ENCODE results near the gene CHRNE.

CHRNE gene

DNA sequence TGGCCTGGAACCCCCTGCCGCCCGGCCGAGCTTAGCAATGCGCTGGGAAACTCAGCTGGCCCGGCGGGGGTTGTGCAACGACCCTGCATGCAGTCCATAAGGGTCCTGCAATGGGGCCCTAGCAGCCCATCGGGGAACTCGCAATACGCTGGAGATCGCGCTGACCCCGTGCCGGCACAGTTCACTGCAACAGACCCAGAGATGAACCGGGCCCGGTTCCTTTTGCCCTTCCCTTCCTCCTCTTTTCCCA is 36.6 kb upstream of the CHRNE start:
- peak overlapping the region; percentile 94 for H3K4me2 ChIP-seq (ENCODE audit: low read length)
- no peaks in the 10 kb centered on the region; the same call in 1 of the 2 replicates for H4K20me1 ChIP-seq (ENCODE audit: control insufficient read depth, insufficient read depth, low read depth, low read length)
- no peaks in the 10 kb centered on the region for H3K9me2 ChIP-seq (replicated peaks; ENCODE audit: control insufficient read depth, low read length)
- H3K79me2 ChIP-seq (ENCODE audit: control insufficient read depth, low read length), result peaks cover 63% of the 10 kb centered on the region
- H3K9me3 ChIP-seq (ENCODE audit: control insufficient read depth, insufficient read depth, low read length), result no peaks in the 10 kb centered on the region
- TF ChIP-seq EZH2phosphoT487 (IDR thresholded peaks at IDR 0.05; ENCODE audit: borderline replicate concordance, low read length), result no peak
- TF ChIP-seq, protein P1, sequence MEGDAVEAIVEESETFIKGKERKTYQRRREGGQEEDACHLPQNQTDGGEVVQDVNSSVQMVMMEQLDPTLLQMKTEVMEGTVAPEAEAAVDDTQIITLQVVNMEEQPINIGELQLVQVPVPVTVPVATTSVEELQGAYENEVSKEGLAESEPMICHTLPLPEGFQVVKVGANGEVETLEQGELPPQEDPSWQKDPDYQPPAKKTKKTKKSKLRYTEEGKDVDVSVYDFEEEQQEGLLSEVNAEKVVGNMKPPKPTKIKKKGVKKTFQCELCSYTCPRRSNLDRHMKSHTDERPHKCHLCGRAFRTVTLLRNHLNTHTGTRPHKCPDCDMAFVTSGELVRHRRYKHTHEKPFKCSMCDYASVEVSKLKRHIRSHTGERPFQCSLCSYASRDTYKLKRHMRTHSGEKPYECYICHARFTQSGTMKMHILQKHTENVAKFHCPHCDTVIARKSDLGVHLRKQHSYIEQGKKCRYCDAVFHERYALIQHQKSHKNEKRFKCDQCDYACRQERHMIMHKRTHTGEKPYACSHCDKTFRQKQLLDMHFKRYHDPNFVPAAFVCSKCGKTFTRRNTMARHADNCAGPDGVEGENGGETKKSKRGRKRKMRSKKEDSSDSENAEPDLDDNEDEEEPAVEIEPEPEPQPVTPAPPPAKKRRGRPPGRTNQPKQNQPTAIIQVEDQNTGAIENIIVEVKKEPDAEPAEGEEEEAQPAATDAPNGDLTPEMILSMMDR (IDR thresholded peaks at IDR 0.05; ENCODE audit: low read depth, low read length, poor library complexity, severe bottlenecking), result no peak
- H3K4me1 ChIP-seq (ENCODE audit: control insufficient read depth, low read length), result peaks cover 51% of the 10 kb centered on the region
- peak overlapping the region; percentile 92 for H3K27ac ChIP-seq (ENCODE audit: low read depth, low read length)
- peak overlapping the region; percentile 90 for H3K4me3 ChIP-seq (ENCODE audit: low read length)
- H3F3A ChIP-seq (ENCODE audit: control insufficient read depth, insufficient read depth), result peaks cover 34% of the 10 kb centered on the region
- H3K27me3 ChIP-seq (ENCODE audit: control insufficient read depth, low read length), result no peaks in the 10 kb centered on the region
- peaks cover 85% of the 10 kb centered on the region for H3K36me3 ChIP-seq (ENCODE audit: control insufficient read depth, low read length)

DNA sequence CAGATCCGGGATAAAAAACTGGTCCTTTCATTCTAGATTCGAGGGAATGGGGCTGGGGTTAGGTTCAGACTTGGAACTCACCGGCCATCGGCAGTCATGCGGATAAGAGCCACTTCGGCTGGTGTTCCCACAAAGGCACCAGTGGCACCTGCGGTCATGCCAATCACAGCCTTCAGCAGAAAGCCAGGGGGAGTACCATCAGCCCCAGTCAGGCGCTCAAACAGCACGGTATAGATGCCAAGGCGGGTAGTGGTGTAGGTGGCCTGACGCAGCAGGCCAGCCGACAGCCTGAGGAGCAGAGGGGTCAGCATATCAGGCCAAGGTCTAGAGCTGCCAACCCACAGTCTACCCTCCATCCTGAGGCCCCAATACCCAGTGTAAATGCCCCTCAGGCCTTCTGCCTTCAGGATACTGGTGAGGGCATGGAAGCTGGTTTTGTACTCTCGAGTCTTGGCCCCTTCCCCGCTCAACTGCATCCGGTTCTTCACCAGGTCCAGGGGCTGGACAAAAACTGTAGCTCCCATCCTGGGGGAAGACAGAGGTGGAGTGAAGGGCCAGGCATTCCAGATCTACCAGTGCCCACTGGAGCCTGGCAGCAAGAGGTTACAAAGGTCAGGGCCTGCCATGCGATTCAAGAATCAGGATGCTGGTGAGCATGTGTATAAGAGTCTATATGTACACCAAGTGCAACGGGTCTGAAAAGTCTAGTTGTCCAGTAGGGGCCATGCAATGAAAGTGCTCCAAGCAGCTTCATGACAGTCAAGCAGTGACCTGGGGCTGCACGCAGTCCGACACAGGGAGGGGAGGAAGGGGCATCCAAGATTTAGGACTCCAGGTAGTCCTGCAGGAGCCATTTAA is 36.0 kb upstream of the CHRNE start:
- Histone ChIP-seq H3K4me1 (ENCODE audit: control insufficient read depth, low read length) (peaks cover 51% of the 10 kb centered on the region), H3K4me2 (ENCODE audit: low read length) (peak overlapping the region; percentile 94), H3K4me3 (ENCODE audit: low read length) (peak overlapping the region; percentile 90), H3K36me3 (ENCODE audit: control insufficient read depth, low read length) (peaks cover 81% of the 10 kb centered on the region), H3F3A (ENCODE audit: control insufficient read depth, insufficient read depth) (peaks cover 29% of the 10 kb centered on the region), H4K20me1 (ENCODE audit: control insufficient read depth, insufficient read depth, low read depth, low read length) (no peaks in the 10 kb centered on the region; the same call in 1 of the 2 replicates), H3K27ac (ENCODE audit: low read depth, low read length) (peak overlapping the region; percentile 92), H3K9me2 (replicated peaks; ENCODE audit: control insufficient read depth, low read length) (no peaks in the 10 kb centered on the region), H3K27me3 (ENCODE audit: control insufficient read depth, low read length) (no peaks in the 10 kb centered on the region), H3K9me3 (ENCODE audit: control insufficient read depth, insufficient read depth, low read length) (no peaks in the 10 kb centered on the region), H3K79me2 (ENCODE audit: control insufficient read depth, low read length) (peaks cover 57% of the 10 kb centered on the region)
- TF ChIP-seq EZH2phosphoT487 (IDR thresholded peaks at IDR 0.05; ENCODE audit: borderline replicate concordance, low read length), result no peak
- TF ChIP-seq, protein P1 (IDR thresholded peaks at IDR 0.05; ENCODE audit: low read depth, low read length, poor library complexity, severe bottlenecking), result peak; percentile 15

DNA sequence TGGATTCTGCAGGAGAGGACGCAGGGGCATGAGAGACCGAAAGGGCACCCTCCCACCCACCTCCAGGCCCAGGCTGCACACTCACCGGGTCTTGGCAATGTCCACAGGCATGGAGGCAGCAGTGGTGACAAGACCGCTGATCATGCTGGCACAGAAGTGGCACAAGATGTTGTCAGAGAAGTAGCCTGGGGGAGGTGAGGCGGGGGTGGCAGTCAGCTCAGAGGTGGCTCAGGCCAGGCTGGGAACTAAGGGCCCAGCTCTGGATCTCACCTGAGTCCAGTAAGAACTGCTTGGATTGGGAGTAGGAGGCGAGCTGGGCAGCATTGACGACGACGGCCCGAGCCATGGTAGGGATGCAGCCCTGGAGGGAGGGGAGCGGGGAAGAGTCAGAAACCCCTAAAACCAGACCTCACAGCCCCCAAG is 35.2 kb upstream of the CHRNE start:
- Histone ChIP-seq H3K79me2 (ENCODE audit: control insufficient read depth, low read length) (peaks cover 49% of the 10 kb centered on the region), H4K20me1 (ENCODE audit: control insufficient read depth, insufficient read depth, low read depth, low read length) (no peaks in the 10 kb centered on the region; the same call in 1 of the 2 replicates), H3K27me3 (ENCODE audit: control insufficient read depth, low read length) (no peaks in the 10 kb centered on the region), H3K4me1 (ENCODE audit: control insufficient read depth, low read length) (peaks cover 42% of the 10 kb centered on the region), H3K9me2 (replicated peaks; ENCODE audit: control insufficient read depth, low read length) (no peaks in the 10 kb centered on the region), H3K27ac (ENCODE audit: low read depth, low read length) (no peak overlapping the region), H3K36me3 (ENCODE audit: control insufficient read depth, low read length) (peaks cover 72% of the 10 kb centered on the region), H3K4me2 (ENCODE audit: low read length) (peak overlapping the region; percentile 94), H3K9me3 (ENCODE audit: control insufficient read depth, insufficient read depth, low read length) (no peaks in the 10 kb centered on the region), H3K4me3 (ENCODE audit: low read length) (peak overlapping the region; percentile 90; the same call in 1 of the 2 replicates), H3F3A (ENCODE audit: control insufficient read depth, insufficient read depth) (peaks cover 23% of the 10 kb centered on the region)
- TF ChIP-seq, protein P1 (IDR thresholded peaks at IDR 0.05; ENCODE audit: low read depth, low read length, poor library complexity, severe bottlenecking), result no peak
- no peak for TF ChIP-seq EZH2phosphoT487 (IDR thresholded peaks at IDR 0.05; ENCODE audit: borderline replicate concordance, low read length)

All from DOHH2 (cell line).